MV-4-11 (cell line): ENCODE measurements around the gene DEDD2.

Experiments
- DNase-seq: peaks from one replicate; lab custom pipeline; 2025; lab: John Stamatoyannopoulos, UW

DEDD2 gene

DNA sequence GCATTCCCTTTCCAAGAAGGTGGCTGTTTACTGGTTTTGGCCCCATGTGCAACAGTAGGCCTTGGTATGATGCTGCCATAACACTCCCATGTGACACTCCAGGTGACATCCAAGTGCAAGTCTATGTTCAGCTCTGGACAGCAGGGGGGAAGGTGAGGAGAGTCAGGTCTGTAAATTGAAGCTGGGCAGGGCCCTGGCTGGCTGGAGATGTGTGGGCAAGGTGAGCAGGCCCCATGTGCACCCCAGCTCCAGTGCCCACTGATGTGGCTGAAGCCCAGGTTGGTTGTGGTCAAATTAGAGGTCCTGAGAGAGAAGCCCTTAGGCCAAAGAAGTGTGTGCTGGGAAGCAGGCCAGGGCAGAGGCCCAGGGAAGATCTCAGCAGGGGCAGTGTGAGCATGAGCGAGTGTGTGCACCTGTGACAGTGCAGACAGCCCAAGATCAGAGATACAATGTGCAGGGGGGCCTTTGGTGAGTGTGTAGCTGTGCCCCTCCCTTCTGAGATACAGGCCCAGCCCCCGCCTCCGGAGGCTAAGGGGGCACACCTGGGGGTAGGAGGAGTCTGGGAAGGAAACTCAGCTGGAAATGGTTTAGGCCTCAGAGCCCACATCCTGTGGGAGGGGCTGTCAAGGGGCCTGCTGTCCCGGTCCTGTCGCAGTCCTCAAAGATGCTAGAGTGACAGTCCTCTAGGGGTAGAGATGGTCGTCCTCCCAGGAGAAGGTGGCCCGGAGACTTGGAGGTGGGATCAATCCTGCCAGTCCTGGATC is 18.6 kb downstream of the DEDD2 start:
- peak; percentile 78 for DNase-seq

- DNase-seq = peak; percentile 87
Measured at GRCh38 chr19:42197375-42197817, 20.1 kb downstream of the DEDD2 start.

GRCh38 chr19:42196011-42197001 is 21.2 kb downstream of the DEDD2 start:
- DNase-seq = no peak

GRCh38 chr19:42193706-42194105 is 23.8 kb downstream of the DEDD2 start:
- no peak for DNase-seq

GRCh38 chr19:42193294-42193693 is 24.2 kb downstream of the DEDD2 start:
- no peak for DNase-seq

DNA sequence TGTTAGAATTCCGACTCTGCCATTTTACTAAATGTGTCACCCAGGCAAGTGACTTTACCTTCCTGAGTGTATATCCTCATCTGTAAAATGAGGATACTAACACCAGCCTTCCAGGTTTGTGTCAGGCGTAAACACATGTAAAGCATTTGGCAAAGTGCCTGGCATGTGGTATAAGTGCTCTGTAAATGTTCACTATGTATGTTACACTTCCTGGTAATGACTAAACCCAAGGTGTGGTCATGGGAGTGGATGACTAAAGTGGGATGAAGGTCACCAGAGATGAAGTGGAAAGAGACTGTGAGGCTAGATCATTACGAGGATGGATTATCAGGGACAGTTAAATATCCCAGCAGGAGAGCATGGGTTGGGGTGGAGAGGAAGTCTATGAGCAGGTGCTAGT is 25.6 kb downstream of the DEDD2 start:
- peak; percentile 50 for DNase-seq

- no peak for DNase-seq
Measured at GRCh38 chr19:42191330-42191729, 26.1 kb downstream of the DEDD2 start.

- no peak for DNase-seq
Measured at GRCh38 chr19:42189133-42189532, 28.3 kb downstream of the DEDD2 start.

DNA sequence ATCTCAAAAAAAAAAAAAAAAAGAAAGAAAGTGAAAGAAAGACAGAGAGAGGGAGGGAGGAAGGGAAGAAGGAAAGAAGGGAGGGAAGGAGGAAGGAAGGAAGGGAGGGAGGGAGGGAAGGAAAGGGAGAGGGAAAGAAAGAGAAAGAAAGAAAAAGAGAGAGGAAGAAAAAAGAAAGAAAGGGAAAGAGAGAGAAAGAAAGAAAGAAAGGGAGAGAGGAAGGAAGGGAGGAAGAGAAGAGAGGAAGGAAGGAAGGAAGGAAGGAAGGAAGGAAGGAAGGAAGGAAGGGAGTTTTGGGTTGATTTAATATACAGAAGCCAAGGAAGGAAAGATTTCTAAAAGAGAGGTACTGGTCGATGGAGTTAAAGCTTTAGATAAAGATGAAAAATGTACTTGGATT is 28.8 kb downstream of the DEDD2 start:
- no peak for DNase-seq

GRCh38 chr19:42185277-42185676 is 32.2 kb downstream of the DEDD2 start:
- peak; percentile 95 for DNase-seq

DNA sequence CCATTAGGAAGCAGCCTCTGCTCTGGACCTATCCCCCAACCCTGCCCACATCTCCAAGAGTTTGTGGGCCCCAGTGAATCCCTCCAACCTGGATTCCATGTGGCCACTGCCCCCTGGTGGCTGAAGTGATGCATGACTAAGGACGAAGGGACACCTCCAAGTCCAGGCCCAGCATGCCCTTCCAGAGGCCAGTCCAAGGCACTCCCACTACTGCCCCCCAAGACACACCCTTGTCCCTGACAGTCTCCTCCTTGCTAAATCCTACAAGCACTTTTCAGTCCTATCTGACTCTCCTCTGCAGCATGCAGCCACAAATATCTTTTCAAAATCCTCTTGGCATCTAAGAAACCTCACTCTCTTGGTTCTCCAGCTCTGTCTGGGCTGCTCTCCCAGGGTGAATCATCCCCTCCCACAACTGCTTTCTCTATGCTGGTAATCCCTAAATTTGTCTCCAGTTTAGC is 33.0 kb downstream of the DEDD2 start:
- DNase-seq = peak; percentile 51

- no peak for DNase-seq
Measured at GRCh38 chr19:42178791-42179674, 38.4 kb downstream of the DEDD2 start.

- DNase-seq = no peak
Measured at GRCh38 chr19:42177686-42178019, 39.8 kb downstream of the DEDD2 start.

GRCh38 chr19:42176990-42177685 is 40.3 kb downstream of the DEDD2 start:
- peak; percentile 59 for DNase-seq

DNA sequence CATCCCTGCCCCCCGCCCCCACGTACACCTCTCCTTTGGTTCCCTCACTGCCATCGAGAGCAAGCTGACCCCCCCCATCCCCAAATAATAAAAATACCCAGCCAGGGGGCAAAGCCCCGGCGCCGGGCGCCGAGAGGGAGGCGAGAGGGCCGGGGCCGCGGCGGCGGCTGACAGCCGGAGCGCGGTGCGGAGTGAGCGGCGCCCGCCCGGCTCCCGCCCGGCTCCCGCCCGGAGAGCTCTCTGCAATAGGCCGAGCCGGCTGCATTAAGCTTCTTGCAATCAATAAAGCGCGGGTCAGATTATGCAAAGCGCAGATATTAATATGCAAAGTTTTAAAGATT is 40.9 kb downstream of the DEDD2 start:
- no peak for DNase-seq

- DNase-seq = no peak
Measured at GRCh38 chr19:42175952-42176648, 41.4 kb downstream of the DEDD2 start.

- DNase-seq = no peak
Measured at GRCh38 chr19:42174958-42175734, 42.3 kb downstream of the DEDD2 start.

- DNase-seq = no peak
Measured at GRCh38 chr19:42174188-42174587, 43.3 kb downstream of the DEDD2 start.

- DNase-seq = no peak
Measured at GRCh38 chr19:42173695-42174094, 43.8 kb downstream of the DEDD2 start.

GRCh38 chr19:42172261-42172660 is 45.2 kb downstream of the DEDD2 start:
- DNase-seq = no peak
